Stimulated activated CD4-positive, alpha-beta T cell treated with anti-CD3 and anti-CD28 coated beads, Interleukin-2, amount 100 ng/mL, for 24 hours (primary cell): ENCODE data around the gene SPATA4.

Experiments
- DNase-seq, 2 donors: peaks; one replicate each; pipeline ENCODE4 v3.0.0-alpha.2; 2020

SPATA4 gene

DNA sequence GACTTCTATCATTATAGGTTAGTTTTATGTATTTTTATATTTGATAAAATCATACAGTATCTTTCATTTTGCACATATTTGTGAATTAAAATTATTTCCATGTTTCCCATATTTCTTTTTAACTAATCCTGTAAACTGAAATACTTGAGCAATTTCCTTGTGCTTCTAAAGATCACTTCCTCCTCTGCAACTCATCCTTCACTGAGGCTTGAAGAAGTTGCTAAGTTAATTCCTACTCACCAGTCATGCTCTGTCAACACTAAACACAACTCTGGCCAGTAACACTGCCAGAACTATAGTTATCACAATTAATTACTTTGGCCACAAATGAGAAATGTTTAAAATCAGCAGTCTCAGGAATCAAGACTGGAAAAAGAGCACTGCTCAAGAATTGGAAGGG lies 6.7 kb downstream of the SPATA4 start:
- DNase-seq: no peak

DNA sequence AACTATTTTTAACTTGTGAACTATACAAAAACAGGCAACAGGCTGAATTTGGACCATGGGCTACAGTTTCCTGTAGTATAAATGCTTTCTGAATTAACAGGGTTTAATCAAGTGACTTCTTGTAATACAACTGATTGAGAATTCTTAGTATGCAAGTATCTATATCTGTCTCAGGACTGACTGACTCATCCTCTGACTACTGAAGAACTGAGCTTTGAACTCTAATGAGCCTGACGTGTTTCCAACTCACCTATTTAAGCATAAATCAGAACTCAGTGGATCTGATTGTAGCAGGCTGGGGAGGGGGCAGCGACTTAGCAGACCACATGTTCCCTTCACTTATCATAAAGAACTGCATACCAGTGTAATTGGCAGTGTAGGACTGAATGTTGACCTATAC lies 7.8 kb downstream of the SPATA4 start:
- DNase-seq: peak in 1 of 2 donors; percentile 10

GRCh38 chr4:176186671-176187395 lies 8.6 kb downstream of the SPATA4 start:
- DNase-seq: no peak

GRCh38 chr4:176186067-176186466 lies 9.3 kb downstream of the SPATA4 start:
- no peak for DNase-seq

DNA sequence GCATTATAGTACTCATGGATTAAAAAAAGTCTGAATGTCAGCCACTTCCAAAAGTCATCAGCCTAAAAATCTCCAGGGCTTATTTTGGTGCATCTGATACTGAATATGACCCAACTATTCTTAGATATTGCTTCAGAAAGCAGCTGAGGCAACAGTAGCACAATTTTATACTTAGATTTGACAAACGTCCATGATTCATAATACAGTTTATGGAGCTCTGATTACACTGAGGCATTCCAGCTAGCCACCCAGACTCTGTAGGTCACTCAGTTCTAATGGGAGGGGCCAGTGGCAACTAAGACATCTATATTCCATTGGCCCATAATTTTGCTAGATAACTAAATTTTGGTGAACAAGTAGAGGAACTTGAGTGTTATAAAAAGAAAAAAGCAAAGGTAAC lies 10.3 kb downstream of the SPATA4 start:
- DNase-seq: no peak

GRCh38 chr4:176163041-176163440 lies 32.3 kb downstream of the SPATA4 start:
- DNase-seq: no peak

DNA sequence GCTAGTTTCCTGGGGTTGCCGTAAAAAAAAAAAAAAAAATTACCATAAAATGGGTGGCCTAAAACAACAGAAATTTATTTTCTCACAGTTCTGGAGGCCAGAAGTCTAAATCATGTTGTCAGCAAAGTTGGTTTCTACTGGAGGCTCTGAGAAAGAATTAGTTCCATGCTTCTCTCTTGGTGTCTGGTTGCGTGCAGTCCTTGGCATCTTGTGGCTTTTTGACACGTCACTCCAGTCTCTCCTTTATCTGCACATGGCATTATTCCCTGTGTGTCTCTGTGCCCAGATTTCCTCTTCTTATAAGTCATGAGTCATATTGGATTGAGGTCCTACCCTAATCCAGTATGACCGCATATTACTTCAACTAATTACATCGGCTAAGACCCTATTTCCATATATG lies 38.7 kb downstream of the SPATA4 start:
- DNase-seq: no peak

GRCh38 chr4:176153124-176153523 lies 42.3 kb downstream of the SPATA4 start:
- no peak for DNase-seq

DNA sequence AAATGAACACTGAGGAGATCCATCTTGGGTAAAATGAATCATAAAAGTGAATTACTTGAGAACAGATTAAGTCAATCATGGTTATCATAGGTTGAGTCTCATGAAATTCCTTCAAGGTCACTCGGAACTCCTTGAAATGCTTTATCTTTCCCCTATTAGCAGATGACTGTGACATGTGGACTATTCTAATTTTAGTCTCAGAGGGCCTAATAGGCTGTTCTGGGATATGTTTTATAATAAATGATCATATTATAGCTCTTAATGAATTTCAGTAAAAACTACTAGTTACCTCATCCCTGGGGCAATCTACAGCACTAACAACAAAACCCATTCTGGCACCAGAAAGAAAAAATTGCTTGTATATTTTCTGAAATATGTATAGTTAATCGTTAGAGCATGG lies 44.7 kb downstream of the SPATA4 start:
- DNase-seq: no peak

- no peak for DNase-seq
These were observed 45.1 kb downstream of the SPATA4 start for GRCh38 chr4:176150356-176150682.

- DNase-seq: no peak
These were observed 45.6 kb downstream of the SPATA4 start for GRCh38 chr4:176149680-176150355.

- no peak for DNase-seq
These were observed 53.1 kb downstream of the SPATA4 start for GRCh38 chr4:176142253-176142652.

DNA sequence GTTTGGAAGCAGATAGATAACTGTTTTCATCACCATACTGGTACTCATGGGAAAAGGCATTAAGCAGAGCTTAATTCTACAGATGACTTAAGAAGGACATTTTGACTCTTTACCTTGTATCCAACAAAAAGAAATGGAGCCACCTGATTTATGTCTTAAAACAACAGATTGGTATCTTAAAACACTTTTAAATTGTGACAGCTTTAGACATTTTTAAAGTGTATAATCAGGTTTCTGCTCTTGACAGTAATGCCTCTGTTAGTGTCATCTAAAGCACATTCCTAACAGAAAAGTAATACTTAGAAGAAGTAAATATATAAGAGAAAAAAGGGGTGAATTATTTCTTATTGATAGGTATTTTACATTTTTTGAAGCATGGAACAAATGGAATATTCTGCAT lies 55.9 kb downstream of the SPATA4 start:
- no peak for DNase-seq

DNA sequence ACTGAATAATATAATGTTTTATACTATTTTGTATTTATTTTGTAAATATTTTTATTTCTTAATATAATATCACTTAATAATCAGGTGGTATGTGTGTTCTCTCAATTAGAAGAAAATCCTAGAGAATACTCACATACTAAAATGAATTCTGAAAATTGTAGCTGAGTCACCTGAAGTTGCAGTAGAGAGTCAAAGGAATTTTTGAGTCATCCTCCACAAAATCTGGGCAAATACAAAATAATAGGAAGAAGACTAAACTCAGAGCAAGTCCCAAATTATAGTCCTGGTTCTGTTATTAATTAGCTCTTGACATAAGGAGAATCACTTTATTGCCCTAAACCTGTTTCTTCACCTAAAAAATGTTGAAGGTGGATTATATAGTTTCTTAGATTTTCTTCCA lies 57.8 kb downstream of the SPATA4 start:
- DNase-seq: no peak

- no peak for DNase-seq
These were observed 60.7 kb downstream of the SPATA4 start for GRCh38 chr4:176134670-176135069.
